A673 (cell line): Measurements from ENCODE around the gene CES3. TPM values are rescaled to one million over a fixed set of nuclear protein-coding genes. Genes with fewer than 3 reads are reported as not detected.

ENCODE experiments used
- BruUV-seq: library from RNA; stranded (reverse); fragments of 400-500 nt; replicated peaks from 2 replicates; lab custom pipeline; 2021; lab: Mats Ljungman, UMichigan
- CTCF ChIA-PET: fragments of 300-600 bp; sonication (Branson Sonifier 250); formaldehyde crosslinking; loops from one replicate; lab custom pipeline; 2022; ENCODE audit warnings: antibody characterized with exemption; lab: Charles Lee
- POLR2A ChIA-PET: fragments of 300-600 bp; sonication (Branson Sonifier 250); formaldehyde crosslinking; loops from one replicate; lab custom pipeline; 2022; ENCODE audit warnings: antibody characterized with exemption; ENCODE audit not compliant: low non-redundant PET; lab: Charles Lee
- DNase-seq: peaks from one replicate; pipeline ENCODE4 v3.0.0-alpha.2; 2015; ENCODE audit warnings: low spot score
- H3K27ac ChIP-seq: fragments of 200-600 bp; sonication (generic); 2 replicates; pipeline ENCODE4 v1.5.1; 2016; ENCODE audit warnings: mixed run types, low read depth, mild to moderate bottlenecking, mixed read lengths, antibody characterized with exemption, low read length; ENCODE audit not compliant: poor library complexity, severe bottlenecking
- H3K27me3 ChIP-seq: fragments of 200-600 bp; sonication (generic); replicated peaks from 2 replicates; pipeline ENCODE4 v1.6.1; 2017; ENCODE audit warnings: mixed run types, low read depth, mild to moderate bottlenecking, mixed read lengths, antibody characterized with exemption, low read length; ENCODE audit not compliant: insufficient read depth, poor library complexity
- H3K36me3 ChIP-seq: fragments of 200-600 bp; sonication (generic); 2 replicates; pipeline ENCODE4 v1.6.1; 2016; ENCODE audit warnings: mixed run types, mild to moderate bottlenecking, mixed read lengths, antibody characterized with exemption, low read length; ENCODE audit not compliant: insufficient read depth, poor library complexity, severe bottlenecking
- H3K4me1 ChIP-seq: fragments of 200-600 bp; sonication (generic); 2 replicates; pipeline ENCODE4 v1.6.1; 2017; ENCODE audit warnings: mixed run types, mild to moderate bottlenecking, mixed read lengths, antibody characterized with exemption, low read length; ENCODE audit not compliant: insufficient read depth, poor library complexity, severe bottlenecking
- H3K4me3 ChIP-seq: fragments of 200-600 bp; sonication (generic); 2 replicates; pipeline ENCODE4 v1.5.1; 2016; ENCODE audit warnings: low read depth, mixed run types, mild to moderate bottlenecking, mixed read lengths, low read length; ENCODE audit not compliant: poor library complexity, severe bottlenecking
- H3K9me3 ChIP-seq: fragments of 200-600 bp; sonication (generic); 2 replicates; pipeline ENCODE4 v1.6.1; 2016; ENCODE audit warnings: mixed run types, low read depth, mild to moderate bottlenecking, mixed read lengths, antibody characterized with exemption, low read length; ENCODE audit not compliant: poor library complexity, severe bottlenecking
- EZH2 ChIP-seq: fragments of 200-600 bp; sonication (generic); IDR thresholded peaks from 2 replicates; pipeline ENCODE4 v1.6.1; 2017; ENCODE audit warnings: borderline replicate concordance, low read depth, mild to moderate bottlenecking, mixed read lengths, antibody characterized with exemption, low read length; ENCODE audit not compliant: poor library complexity, severe bottlenecking
- intact Hi-C: fragments of 100-400 bp; cut with micrococcal nuclease; formaldehyde crosslinking; loops from one replicate; pipeline ENCODE4 v1.10.0; 2022; ENCODE audit not compliant: unreplicated experiment
- total RNA-seq: library from RNA; stranded (reverse); gene quantifications from 2 replicates; pipeline ENCODE4 v1.2.3, GENCODE V29; 2021
- TF ChIP-seq, protein P1 (sequence below): fragments of 300-800, 200-600 bp; sonication (generic); conservative IDR thresholded peaks from 2 replicates; pipeline ENCODE4 v1.5.1; 2017; ENCODE audit warnings: low read depth, mild to moderate bottlenecking, antibody characterized with exemption, low read length, moderate library complexity, mixed read lengths

Gene CES3
- total RNA-seq, 1 experiment from 2014 or later = 3.9 TPM

DNA sequence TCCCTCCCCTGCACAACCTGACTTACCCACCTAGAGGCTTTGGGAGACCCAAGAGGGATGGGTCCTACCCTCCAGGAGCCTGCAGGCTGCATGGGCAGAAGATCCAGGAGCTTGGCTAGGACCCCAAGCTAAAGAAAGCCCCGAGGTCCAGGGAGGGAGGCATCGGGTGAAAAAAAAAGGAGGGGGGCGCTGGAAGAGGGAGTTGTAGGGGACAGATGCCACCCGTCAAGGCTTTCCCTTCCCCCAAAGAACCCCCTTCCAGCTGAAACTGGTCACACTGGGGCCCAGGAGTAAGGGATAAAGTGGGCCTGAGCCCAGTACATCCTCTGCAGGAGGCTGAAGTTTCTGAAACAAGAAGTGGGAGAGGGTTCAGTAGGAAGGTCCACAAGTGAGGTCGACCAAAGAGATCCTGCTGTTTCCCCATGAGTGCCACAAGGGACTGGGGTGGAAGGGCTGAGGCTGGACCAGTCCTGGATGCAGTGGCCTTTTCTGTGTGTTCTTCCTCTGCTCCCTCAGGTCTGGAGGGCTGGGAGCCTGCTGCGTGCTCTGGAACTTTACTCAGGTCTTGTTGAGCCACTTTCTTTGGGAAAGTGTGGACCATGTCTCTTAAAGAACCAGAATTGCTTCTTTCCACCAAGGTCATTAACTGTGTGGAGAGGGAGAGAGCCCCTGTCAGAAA lies 53.7 kb downstream of the CES3 start:
- Histone ChIP-seq H3K9me3 (no peaks in the 10 kb centered on the region), H3K27me3 (no peaks in the 10 kb centered on the region), H3K4me1 (peaks cover 19% of the 10 kb centered on the region), H3K27ac (peak overlapping the region; percentile 90), H3K4me3 (peak overlapping the region; percentile 55), H3K36me3 (no peaks in the 10 kb centered on the region)
- TF ChIP-seq, protein P1, sequence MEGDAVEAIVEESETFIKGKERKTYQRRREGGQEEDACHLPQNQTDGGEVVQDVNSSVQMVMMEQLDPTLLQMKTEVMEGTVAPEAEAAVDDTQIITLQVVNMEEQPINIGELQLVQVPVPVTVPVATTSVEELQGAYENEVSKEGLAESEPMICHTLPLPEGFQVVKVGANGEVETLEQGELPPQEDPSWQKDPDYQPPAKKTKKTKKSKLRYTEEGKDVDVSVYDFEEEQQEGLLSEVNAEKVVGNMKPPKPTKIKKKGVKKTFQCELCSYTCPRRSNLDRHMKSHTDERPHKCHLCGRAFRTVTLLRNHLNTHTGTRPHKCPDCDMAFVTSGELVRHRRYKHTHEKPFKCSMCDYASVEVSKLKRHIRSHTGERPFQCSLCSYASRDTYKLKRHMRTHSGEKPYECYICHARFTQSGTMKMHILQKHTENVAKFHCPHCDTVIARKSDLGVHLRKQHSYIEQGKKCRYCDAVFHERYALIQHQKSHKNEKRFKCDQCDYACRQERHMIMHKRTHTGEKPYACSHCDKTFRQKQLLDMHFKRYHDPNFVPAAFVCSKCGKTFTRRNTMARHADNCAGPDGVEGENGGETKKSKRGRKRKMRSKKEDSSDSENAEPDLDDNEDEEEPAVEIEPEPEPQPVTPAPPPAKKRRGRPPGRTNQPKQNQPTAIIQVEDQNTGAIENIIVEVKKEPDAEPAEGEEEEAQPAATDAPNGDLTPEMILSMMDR = no peak
- TF ChIP-seq EZH2 = no peak
- POLR2A ChIA-PET = interaction anchor here (0.6 kb wide), 1 partner anchor 15 kb away, joined by 4 read pairs; no protein-coding TSS in a partner anchor
- intact Hi-C loops = loop anchor here (2.0 to 5.0 kb wide), 2 partner anchors 62 to 136 kb away; partner anchors contain the start of gene B3GNT9
- CTCF ChIA-PET = interaction anchor here (0.6 to 2.7 kb wide), 3 partner anchors 141 to 1303 kb away, joined by 3 to 12 read pairs (median 3); no protein-coding TSS in a partner anchor
- BruUV-seq = no TSS peak
- no peak for DNase-seq

- POLR2A ChIA-PET = no interaction called here
- no peaks in the 10 kb centered on the region for H3K9me3 ChIP-seq
- H3K36me3 ChIP-seq = no peaks in the 10 kb centered on the region
- DNase-seq = peak; percentile 37
- H3K4me3 ChIP-seq = no peak overlapping the region
- TF ChIP-seq, protein P1 = 0 out of 2 replicates have a peak, but pooled peaks have one; percentile 32
- no peak for TF ChIP-seq EZH2
- peaks cover 19% of the 10 kb centered on the region for H3K4me1 ChIP-seq
- CTCF ChIA-PET = no interaction called here
- intact Hi-C loops = loop anchor here (2.0 kb wide), 1 partner anchor 135 kb away; the partner anchor contains the start of gene B3GNT9
- H3K27ac ChIP-seq = no peak overlapping the region
- H3K27me3 ChIP-seq = no peaks in the 10 kb centered on the region
- BruUV-seq = no TSS peak
Observed at GRCh38 chr16:67015313-67015731, 54.3 kb downstream of the CES3 start.

DNA sequence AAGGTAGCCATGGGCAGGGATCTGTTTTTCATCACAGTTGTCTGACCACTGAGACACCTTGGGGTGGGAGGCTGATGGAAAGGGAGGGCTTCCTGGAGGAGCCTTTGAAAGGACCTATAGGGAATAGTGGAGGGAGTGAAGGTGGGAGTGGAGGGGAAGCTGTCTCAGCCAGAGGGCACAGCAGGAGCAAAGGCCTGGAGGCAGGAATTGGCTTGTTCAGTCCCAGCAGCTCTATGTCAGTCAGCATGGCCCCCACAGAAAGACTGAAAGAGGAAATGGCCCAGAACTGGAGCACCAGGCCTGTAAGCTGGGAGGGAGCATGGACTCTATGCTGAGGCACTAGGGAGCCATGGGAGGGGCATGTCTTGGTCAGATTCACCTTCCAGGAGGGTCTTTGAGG lies 55.1 kb downstream of the CES3 start:
- H3K4me3 ChIP-seq = no peak overlapping the region
- H3K27me3 ChIP-seq = no peaks in the 10 kb centered on the region
- ChIA-PET POLR2A (no interaction called here), CTCF (interaction anchor here (0.8 kb wide), 1 partner anchor 15 kb away, joined by 6 read pairs; no protein-coding TSS in a partner anchor)
- H3K27ac ChIP-seq = peak overlapping the region; percentile 50
- no peak for TF ChIP-seq EZH2
- TF ChIP-seq, protein P1 = no peak
- BruUV-seq = no TSS peak
- no peaks in the 10 kb centered on the region for H3K9me3 ChIP-seq
- no peaks in the 10 kb centered on the region for H3K36me3 ChIP-seq
- peaks cover 19% of the 10 kb centered on the region for H3K4me1 ChIP-seq
- intact Hi-C loops = no loop called here
- no peak for DNase-seq
